Pancreas (tissue), 10 donors: ENCODE measurements around the gene RLBP1. TPM values are rescaled to one million over a fixed set of nuclear protein-coding genes. Genes with fewer than 3 reads are reported as not detected.

Experiments
- ATAC-seq, 4 donors: fragments of 200-7000 bp; cut with Tn5 transposase; one replicate each; pipeline versions ENCODE4 v1.8.0 to v1.9.1; 2020; ENCODE audit warnings: mild to moderate bottlenecking in 4 of 4, moderate library complexity in 4 of 4
- DNase-seq, 6 donors: peaks; one replicate each; pipeline ENCODE4 v3.0.0-alpha.2; 2020
- FAIRE-seq: peaks from 2 replicates; lab custom pipeline; 2012; peaks lifted over from hg19 to GRCh38; lab: Jason Lieb, UNC
- H3K27ac ChIP-seq, 4 donors: fragments of 200-600 bp; sonication (generic); 1 replicate in 3 of 4; 2 replicates in 1 of 4; pipeline versions ENCODE4 v1.5.0 to v1.8.0; 2020
- H3K27me3 ChIP-seq, 4 donors: fragments of 200-600 bp; one replicate each; pipeline ENCODE4 v1.8.0; 2021
- H3K36me3 ChIP-seq, 3 donors: fragments of 200-600 bp; sonication (generic) in 1 of 3; one replicate each; pipeline versions ENCODE4 v1.5.0 to v1.8.0; 2020 to 2021
- H3K4me1 ChIP-seq, 3 donors: fragments of 200-600 bp; one replicate each; pipeline ENCODE4 v1.8.0; 2021
- H3K4me3 ChIP-seq, 4 donors: fragments of 200-600 bp; sonication (generic) in 2 of 4; one replicate each; pipeline versions ENCODE4 v1.5.0 to v1.8.0; 2020 to 2021
- H3K9me3 ChIP-seq, 4 donors: fragments of 200-600 bp; one replicate each; pipeline ENCODE4 v1.8.0; 2021
- CTCF ChIP-seq, 4 donors: fragments of 200-600 bp; sonication (generic) in 3 of 4; IDR thresholded peaks; one replicate each; pipeline versions ENCODE4 v1.5.0 to v1.8.0; 2021; ENCODE audit warnings: antibody characterized with exemption in 4 of 4
- WGBS, 2 donors: extraction: QIAGEN DNeasy Blood & Tissue Kit; methylation state at CpG; one replicate each; pipeline ENCODE4 v1.1.7; 2013; 5-methylcytosine and 5-hydroxymethylcytosine counted together
- intact Hi-C, 3 donors: fragments of 100-400 bp; cut with DNase I; formaldehyde crosslinking; loops; one replicate each; pipeline versions ENCODE4 v1.11.1 to v1.14.2; 2022
- polyA plus RNA-seq, 2 donors: library from polyadenylated mRNA; stranded (reverse); fragments of 200-250 nt; gene quantifications; one replicate each; pipeline ENCODE4 v1.2.3, GENCODE V29; 2013
- total RNA-seq, 6 donors: library from RNA; stranded (reverse); fragmentation: NEBNext Ultra II Directional in 4 of 6; extraction: Animal tissue kit (Norgen Biotek cat#: 25700) in 4 of 6; gene quantifications; one replicate each; pipeline versions ENCODE4 v1.2.1 to v1.2.4, GENCODE V29; 2021 to 2023
- donor health status: healthy with polysubstance abuse.
- donor health status: DM: no; HTN: no; CAD: no; lungs with moderate emphysema.
- donor health status: DM: no; HTN: no; CAD: no.
- donor health status: control.
- donor health status: control.
- donor health status: Bipolar disorder and iron deficiency.
- donor health status: DM: yes; HTN: yes; CAD: no.
- donor health status: DM: no; HTN: no; CAD: no.
- donor health status: DM: no; HTN: no; CAD: no.
- donor health status: DM: yes; HTN: yes; CAD: no.

RLBP1 gene
- total and polyA plus RNA-seq, 8 donors: 0.19 TPM; not detected in 7

- Histone ChIP-seq H3K27me3 (no peaks in the 10 kb centered on the region), H3K27ac (no peak overlapping the region), H3K9me3 (no peaks in the 10 kb centered on the region), H3K36me3 (peaks cover 7 to 65% (median 36%) of the 10 kb centered on the region in 3 donors), H3K4me3 (no peak overlapping the region), H3K4me1 (peaks cover 11 to 37% (median 32%) of the 10 kb centered on the region in 3 donors)
- WGBS, 2 donors: 92 to 94% methylated on average over 4 of the region's 4 CpGs
- no peak for DNase-seq
- no peak for FAIRE-seq
- intact Hi-C loops: no loop called here
- no peak for ATAC-seq
- no peak for TF ChIP-seq CTCF (IDR thresholded peaks at IDR 0.05)
Measured at GRCh38 chr15:89194608-89195007, 26.8 kb downstream of the RLBP1 start.

- H3K4me3 ChIP-seq: no peak overlapping the region
- H3K27me3 ChIP-seq: no peaks in the 10 kb centered on the region
- no peak for ATAC-seq
- no peak for DNase-seq
- TF ChIP-seq CTCF (IDR thresholded peaks at IDR 0.05): no peak
- FAIRE-seq: no peak
- H3K27ac ChIP-seq: no peak overlapping the region
- WGBS, 2 donors: 90 to 92% methylated on average over 3 of the region's 3 CpGs
- intact Hi-C loops: no loop called here
- H3K36me3 ChIP-seq: peaks cover 7 to 83% (median 48%) of the 10 kb centered on the region in 3 donors
- peaks cover 5 to 21% (median 15%) of the 10 kb centered on the region in 3 donors for H3K4me1 ChIP-seq
- H3K9me3 ChIP-seq: no peaks in the 10 kb centered on the region
Measured at GRCh38 chr15:89192766-89193165, 28.6 kb downstream of the RLBP1 start.

GRCh38 chr15:89192136-89192535 lies 29.2 kb downstream of the RLBP1 start:
- Histone ChIP-seq H3K4me3 (no peak overlapping the region), H3K9me3 (no peaks in the 10 kb centered on the region), H3K36me3 (peaks cover 7 to 90% (median 48%) of the 10 kb centered on the region in 3 donors), H3K27me3 (no peaks in the 10 kb centered on the region), H3K27ac (no peak overlapping the region), H3K4me1 (peaks cover 2 to 14% (median 9%) of the 10 kb centered on the region in 3 donors)
- WGBS, 2 donors: 64 to 65% methylated on average over 2 of the region's 2 CpGs
- FAIRE-seq: no peak
- TF ChIP-seq CTCF (IDR thresholded peaks at IDR 0.05): no peak
- no peak for ATAC-seq
- intact Hi-C loops: no loop called here
- no peak for DNase-seq

GRCh38 chr15:89187986-89188514 lies 33.3 kb downstream of the RLBP1 start:
- FAIRE-seq: no peak
- Histone ChIP-seq H3K4me1 (peaks cover 0 to 9% (median 5%) of the 10 kb centered on the region in 3 donors), H3K4me3 (no peak overlapping the region), H3K27me3 (no peaks in the 10 kb centered on the region), H3K36me3 (peaks cover 2 to 72% (median 37%) of the 10 kb centered on the region in 3 donors), H3K9me3 (no peaks in the 10 kb centered on the region), H3K27ac (no peak overlapping the region)
- intact Hi-C loops: no loop called here
- 80 to 87% methylated on average over 8 of the region's 8 CpGs for WGBS, 2 donors
- TF ChIP-seq CTCF (IDR thresholded peaks at IDR 0.05): no peak
- no peak for DNase-seq
- peak in 2 of 4 donors; percentile 44 to 54 for ATAC-seq

- TF ChIP-seq CTCF (IDR thresholded peaks at IDR 0.05): no peak
- no peaks in the 10 kb centered on the region for H3K9me3 ChIP-seq
- H3K36me3 ChIP-seq: peaks cover 2 to 66% (median 33%) of the 10 kb centered on the region in 3 donors
- no peak overlapping the region for H3K4me3 ChIP-seq
- FAIRE-seq (no peak), ATAC-seq (no peak), DNase-seq (no peak)
- peaks cover 0 to 9% (median 5%) of the 10 kb centered on the region in 3 donors for H3K4me1 ChIP-seq
- H3K27me3 ChIP-seq: no peaks in the 10 kb centered on the region
- WGBS, 2 donors: 85 to 86% methylated on average over 9 of the region's 9 CpGs
- intact Hi-C loops: no loop called here
- no peak overlapping the region for H3K27ac ChIP-seq
Measured at GRCh38 chr15:89187301-89187985, 33.9 kb downstream of the RLBP1 start.
